Loucy (cell line): ENCODE results near the gene FAM131A.

ENCODE experiments used
- H2AFZ ChIP-seq: fragments of 200-600 bp; sonication (generic); 2 replicates; pipeline ENCODE4 v1.6.0; 2016; ENCODE audit warnings: antibody characterized with exemption, mild to moderate bottlenecking, low read length, moderate library complexity
- H3F3A ChIP-seq: fragments of 200-600 bp; 2 replicates; pipeline ENCODE4 v1.6.0; 2016; ENCODE audit warnings: antibody characterized with exemption, low read depth, mild to moderate bottlenecking
- H3K27me3 ChIP-seq: fragments of 200-600 bp; sonication (generic); 2 replicates; pipeline ENCODE4 v1.6.1; 2014; ENCODE audit warnings: low read length, mild to moderate bottlenecking; ENCODE audit not compliant: insufficient read depth, poor library complexity, severe bottlenecking
- H3K36me3 ChIP-seq: fragments of 200-600 bp; sonication (generic); 2 replicates; pipeline ENCODE4 v1.6.1; 2016; ENCODE audit warnings: low read length; ENCODE audit not compliant: insufficient read depth
- H3K4me1 ChIP-seq: fragments of 200-600 bp; sonication (generic); 2 replicates; pipeline ENCODE4 v1.5.1; 2014; ENCODE audit warnings: low read length, mild to moderate bottlenecking; ENCODE audit not compliant: insufficient read depth, poor library complexity, severe bottlenecking
- H3K4me2 ChIP-seq: fragments of 200-600 bp; sonication (generic); 2 replicates; pipeline ENCODE4 v1.6.0; 2014; ENCODE audit warnings: antibody characterized with exemption, low read length, low read depth, mild to moderate bottlenecking; ENCODE audit not compliant: poor library complexity, severe bottlenecking
- H3K4me3 ChIP-seq: fragments of 200-600 bp; sonication (generic); 2 replicates; pipeline ENCODE4 v1.5.1; 2014; ENCODE audit warnings: low read length, mild to moderate bottlenecking, mixed read lengths; ENCODE audit not compliant: poor library complexity, severe bottlenecking
- H3K79me2 ChIP-seq: fragments of 200-600 bp; sonication (generic); 2 replicates; pipeline ENCODE4 v1.6.1; 2014; ENCODE audit warnings: low read length; ENCODE audit not compliant: insufficient read depth
- H3K9ac ChIP-seq: fragments of 200-600 bp; sonication (generic); 2 replicates; pipeline ENCODE4 v1.6.0; 2014; ENCODE audit warnings: mild to moderate bottlenecking, low read depth, low read length, moderate library complexity; ENCODE audit not compliant: poor library complexity, severe bottlenecking
- H3K9me2 ChIP-seq: fragments of 200-600 bp; sonication (generic); replicated peaks from 2 replicates; pipeline ENCODE4 v1.6.1; 2016; ENCODE audit warnings: low read depth, low read length, mixed read lengths
- H3K9me3 ChIP-seq: fragments of 200-600 bp; sonication (generic); 2 replicates; pipeline ENCODE4 v1.6.1; 2014; ENCODE audit warnings: mild to moderate bottlenecking, antibody characterized with exemption, low read length, low read depth; ENCODE audit not compliant: insufficient read depth
- H4K20me1 ChIP-seq: fragments of 200-600 bp; sonication (generic); 2 replicates; pipeline ENCODE4 v1.6.0; 2014; ENCODE audit warnings: antibody characterized with exemption, low read length, mild to moderate bottlenecking; ENCODE audit not compliant: insufficient read depth, poor library complexity, severe bottlenecking
- EZH2phosphoT487 ChIP-seq: fragments of 200-600 bp; IDR thresholded peaks from 2 replicates; pipeline ENCODE4 v1.6.1; 2018; ENCODE audit warnings: antibody characterized with exemption, mild to moderate bottlenecking, moderate library complexity, borderline replicate concordance
- TF ChIP-seq, protein P1 (sequence below): fragments of 200-600 bp; sonication (generic); conservative IDR thresholded peaks from 2 replicates; pipeline ENCODE4 v1.5.1; 2014; ENCODE audit warnings: mild to moderate bottlenecking, antibody characterized with exemption, low read length

The FAM131A gene, protein sequence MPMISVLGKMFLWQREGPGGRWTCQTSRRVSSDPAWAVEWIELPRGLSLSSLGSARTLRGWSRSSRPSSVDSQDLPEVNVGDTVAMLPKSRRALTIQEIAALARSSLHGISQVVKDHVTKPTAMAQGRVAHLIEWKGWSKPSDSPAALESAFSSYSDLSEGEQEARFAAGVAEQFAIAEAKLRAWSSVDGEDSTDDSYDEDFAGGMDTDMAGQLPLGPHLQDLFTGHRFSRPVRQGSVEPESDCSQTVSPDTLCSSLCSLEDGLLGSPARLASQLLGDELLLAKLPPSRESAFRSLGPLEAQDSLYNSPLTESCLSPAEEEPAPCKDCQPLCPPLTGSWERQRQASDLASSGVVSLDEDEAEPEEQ

DNA sequence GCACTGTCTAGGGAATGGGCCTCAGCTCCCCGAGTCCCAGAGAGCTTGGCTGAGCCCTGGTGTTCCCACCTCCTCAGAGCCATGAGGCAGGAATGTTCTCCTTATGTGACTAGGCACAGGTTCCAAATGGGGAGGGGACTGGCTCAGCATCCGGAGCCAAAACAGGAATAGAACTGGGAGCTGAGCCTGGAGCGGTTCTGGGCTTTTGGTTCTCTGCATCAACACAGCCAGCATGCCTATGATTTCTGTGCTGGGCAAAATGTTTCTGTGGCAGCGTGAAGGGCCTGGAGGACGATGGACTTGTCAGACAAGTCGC is at the start of gene FAM131A:
Gene FAM131A, plus strand, starts transcription at position 202 of the 316 bp plus-strand sequence. Its CDS starts 31 bp downstream, at position 233.
- no peak within 1 kb of the TSS for H3K4me2 ChIP-seq
- TF ChIP-seq, protein P1, sequence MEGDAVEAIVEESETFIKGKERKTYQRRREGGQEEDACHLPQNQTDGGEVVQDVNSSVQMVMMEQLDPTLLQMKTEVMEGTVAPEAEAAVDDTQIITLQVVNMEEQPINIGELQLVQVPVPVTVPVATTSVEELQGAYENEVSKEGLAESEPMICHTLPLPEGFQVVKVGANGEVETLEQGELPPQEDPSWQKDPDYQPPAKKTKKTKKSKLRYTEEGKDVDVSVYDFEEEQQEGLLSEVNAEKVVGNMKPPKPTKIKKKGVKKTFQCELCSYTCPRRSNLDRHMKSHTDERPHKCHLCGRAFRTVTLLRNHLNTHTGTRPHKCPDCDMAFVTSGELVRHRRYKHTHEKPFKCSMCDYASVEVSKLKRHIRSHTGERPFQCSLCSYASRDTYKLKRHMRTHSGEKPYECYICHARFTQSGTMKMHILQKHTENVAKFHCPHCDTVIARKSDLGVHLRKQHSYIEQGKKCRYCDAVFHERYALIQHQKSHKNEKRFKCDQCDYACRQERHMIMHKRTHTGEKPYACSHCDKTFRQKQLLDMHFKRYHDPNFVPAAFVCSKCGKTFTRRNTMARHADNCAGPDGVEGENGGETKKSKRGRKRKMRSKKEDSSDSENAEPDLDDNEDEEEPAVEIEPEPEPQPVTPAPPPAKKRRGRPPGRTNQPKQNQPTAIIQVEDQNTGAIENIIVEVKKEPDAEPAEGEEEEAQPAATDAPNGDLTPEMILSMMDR, result no peak
- TF ChIP-seq EZH2phosphoT487, result no peak
- H3K4me1 ChIP-seq, result peaks cover 7% of the 10 kb centered on the region
- H3K9me2 ChIP-seq, result no peaks in the 10 kb centered on the region
- H3F3A ChIP-seq, result no peaks in the 10 kb centered on the region
- no peak within 1 kb of the TSS for H2AFZ ChIP-seq
- no peaks in the 10 kb centered on the region for H3K9me3 ChIP-seq
- H3K9ac ChIP-seq, result no peak within 1 kb of the TSS
- peaks cover 21% of the 10 kb centered on the region for H4K20me1 ChIP-seq
- no peaks in the 10 kb centered on the region for H3K27me3 ChIP-seq
- peaks cover 33% of the 10 kb centered on the region; the same call in 1 of the 2 replicates for H3K36me3 ChIP-seq
- no peaks in the 10 kb centered on the region for H3K79me2 ChIP-seq
- H3K4me3 ChIP-seq, result no peak within 1 kb of the TSS

DNA sequence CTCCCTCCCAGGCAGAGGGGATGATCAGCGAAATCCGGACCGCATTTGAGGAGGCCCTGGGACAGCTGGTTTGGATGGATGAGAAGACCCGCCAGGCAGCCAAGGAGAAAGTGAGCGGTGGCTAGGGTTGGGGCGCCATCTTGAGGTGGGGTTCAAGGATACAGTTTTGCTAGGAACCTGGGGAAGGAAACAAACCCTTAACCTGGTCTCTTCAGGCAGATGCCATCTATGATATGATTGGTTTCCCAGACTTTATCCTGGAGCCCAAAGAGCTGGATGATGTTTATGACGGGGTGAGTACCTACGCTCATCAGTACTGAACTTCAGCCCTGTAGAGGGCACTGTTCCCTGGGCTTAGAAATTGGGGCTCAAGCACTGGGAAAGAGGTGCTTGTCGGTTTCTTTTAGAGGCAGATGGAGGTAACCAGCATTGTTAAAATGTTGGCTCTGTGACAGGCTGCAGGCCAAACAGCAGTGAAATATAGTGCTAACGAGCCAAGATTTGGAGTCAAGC is 47.9 kb upstream of the FAM131A start:
- no peak overlapping the region for H3K4me3 ChIP-seq
- H3K9ac ChIP-seq, result no peak overlapping the region
- H2AFZ ChIP-seq, result peak overlapping the region; percentile 42; the same call in 1 of the 2 replicates
- H3K27me3 ChIP-seq, result no peaks in the 10 kb centered on the region
- no peaks in the 10 kb centered on the region for H3K9me2 ChIP-seq
- H3K79me2 ChIP-seq, result no peaks in the 10 kb centered on the region
- H3K9me3 ChIP-seq, result no peaks in the 10 kb centered on the region
- H3F3A ChIP-seq, result no peaks in the 10 kb centered on the region
- no peaks in the 10 kb centered on the region for H3K4me1 ChIP-seq
- TF ChIP-seq, protein P1, result peak; percentile 86
- no peak for TF ChIP-seq EZH2phosphoT487
- H3K36me3 ChIP-seq, result no peaks in the 10 kb centered on the region
- H3K4me2 ChIP-seq, result peak overlapping the region; percentile 6
- no peaks in the 10 kb centered on the region for H4K20me1 ChIP-seq

DNA sequence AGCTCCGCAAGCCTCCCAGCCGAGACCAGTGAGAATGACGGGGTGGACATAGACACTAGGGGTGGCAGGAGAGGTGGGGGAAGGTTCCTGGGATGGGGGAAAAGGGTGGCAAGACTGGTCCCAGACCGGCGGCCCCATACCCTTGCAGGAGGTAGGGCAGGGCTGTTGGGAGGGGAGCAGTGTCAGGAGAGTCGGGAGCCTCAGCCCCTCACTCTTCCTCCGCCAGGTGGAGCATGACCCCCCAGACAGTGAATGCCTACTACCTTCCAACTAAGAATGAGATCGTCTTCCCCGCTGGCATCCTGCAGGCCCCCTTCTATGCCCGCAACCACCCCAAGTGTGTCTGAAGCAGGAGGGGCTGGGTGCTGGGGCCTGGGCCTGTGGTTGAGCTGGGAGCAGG is 47.1 kb upstream of the FAM131A start:
- Histone ChIP-seq H3K4me1 (no peaks in the 10 kb centered on the region), H3K27me3 (no peaks in the 10 kb centered on the region), H3K4me2 (no peak overlapping the region), H3K4me3 (no peak overlapping the region), H3F3A (no peaks in the 10 kb centered on the region), H3K9ac (no peak overlapping the region), H3K9me3 (no peaks in the 10 kb centered on the region), H2AFZ (no peak overlapping the region), H3K9me2 (no peaks in the 10 kb centered on the region), H3K79me2 (no peaks in the 10 kb centered on the region), H3K36me3 (no peaks in the 10 kb centered on the region), H4K20me1 (no peaks in the 10 kb centered on the region)
- TF ChIP-seq EZH2phosphoT487, result no peak
- TF ChIP-seq, protein P1, result no peak
